Gastroesophageal sphincter (tissue), 3 donors: ENCODE data around the gene PGM1.

ENCODE experiments used
- CTCF ChIP-seq, 4 experiments: fragments of 200-600 bp in 2 of 4; fragments of 450-650 bp in 2 of 4; sonication (generic) in 1 of 4; IDR thresholded peaks; one replicate each; pipeline ENCODE4 v1.5.1; 2017 to 2019; ENCODE audit warnings: antibody characterized with exemption in 4 of 4, mild to moderate bottlenecking in 2 of 4, moderate library complexity in 2 of 4
- EP300 ChIP-seq: sonication (generic); formaldehyde crosslinking; IDR thresholded peaks from one replicate; pipeline ENCODE4 v1.6.1; 2017; ENCODE audit warnings: antibody characterized with exemption, mild to moderate bottlenecking
- POLR2A ChIP-seq, 2 donors: fragments of 450-650 bp; IDR thresholded peaks; one replicate each; pipeline ENCODE4 v1.6.1; 2017; ENCODE audit warnings: antibody characterized with exemption in 2 of 2, mild to moderate bottlenecking in 2 of 2, moderate library complexity in 1 of 2
- POLR2AphosphoS5 ChIP-seq: sonication (generic); formaldehyde crosslinking; IDR thresholded peaks from one replicate; pipeline ENCODE4 v1.6.1; 2017; ENCODE audit warnings: antibody characterized with exemption

- TF ChIP-seq EP300 (no peak), CTCF (IDR thresholded peaks at IDR 0.05) (no peak), POLR2AphosphoS5 (no peak), POLR2A (IDR thresholded peaks at IDR 0.05) (no peak)
Measured at GRCh38 chr1:63675420-63675931, 82.3 kb downstream of the PGM1 start.
